H1 (cell line): Measurements from ENCODE around the gene CKAP4. TPM values are rescaled to one million over a fixed set of nuclear protein-coding genes. Genes with fewer than 3 reads are reported as not detected.

Source experiments
- CTCF ChIA-PET: fragments of 300-600 bp; sonication (Branson Sonifier 250); formaldehyde crosslinking; loops from one replicate; lab custom pipeline; 2021; ENCODE audit not compliant: partially characterized antibody; lab: Charles Lee
- POLR2A ChIA-PET: fragments of 300-600 bp; sonication (Branson Sonifier 250); formaldehyde crosslinking; loops from one replicate; lab custom pipeline; 2021; ENCODE audit warnings: inconsistent platforms; ENCODE audit not compliant: partially characterized antibody; lab: Charles Lee
- DNase-seq, 2 experiments: peaks; one replicate each; pipeline versions ENCODE4 v3.0.0 to v3.0.0-alpha.2; 2010 to 2022; ENCODE audit warnings: low spot score in 2 of 2, low read depth in 1 of 2, mixed read lengths in 1 of 2
- FAIRE-seq: peaks from 2 replicates; lab custom pipeline; 2011; peaks lifted over from hg19 to GRCh38; lab: Jason Lieb, UNC
- H2AFZ ChIP-seq: 2 replicates; pipeline ENCODE4 v1.8.1; 2012; ENCODE audit warnings: low read length, inconsistent platforms
- H2AK5ac ChIP-seq: 2 replicates; pipeline ENCODE4 v1.6.1; 2013; ENCODE audit warnings: low read depth, low read length
- H2BK120ac ChIP-seq: replicated peaks from 2 replicates; pipeline ENCODE3; 2013; ENCODE audit warnings: low read depth, low read length, inconsistent platforms
- H2BK12ac ChIP-seq: 2 replicates; pipeline ENCODE4 v1.6.1; 2013; ENCODE audit warnings: low read depth, low read length
- H2BK15ac ChIP-seq: 2 replicates; pipeline ENCODE4 v1.6.1; 2013; ENCODE audit warnings: low read length
- H2BK20ac ChIP-seq: 2 replicates; pipeline ENCODE4 v1.6.1; 2013; ENCODE audit warnings: low read length
- H2BK5ac ChIP-seq: 2 replicates; pipeline ENCODE4 v1.6.1; 2013; ENCODE audit warnings: low read depth, low read length
- H3K14ac ChIP-seq: 2 replicates; pipeline ENCODE4 v1.6.1; 2013; ENCODE audit warnings: inconsistent platforms; ENCODE audit not compliant: insufficient read length
- H3K18ac ChIP-seq: 2 replicates; pipeline ENCODE4 v1.6.1; 2013; ENCODE audit warnings: low read length; ENCODE audit errors: extremely low read depth
- H3K23ac ChIP-seq: 2 replicates; pipeline ENCODE4 v1.6.1; 2013; ENCODE audit warnings: inconsistent platforms; ENCODE audit not compliant: insufficient read length
- H3K23me2 ChIP-seq: 2 replicates; pipeline ENCODE4 v1.6.1; 2013; ENCODE audit warnings: low read depth, low read length
- H3K27ac ChIP-seq: 2 replicates; pipeline ENCODE4 v1.6.1; 2011; ENCODE audit warnings: low read depth, low read length, inconsistent platforms
- H3K27me3 ChIP-seq, 4 experiments: replicated peaks in 1 of 4; 1 replicate in 1 of 4; 2 replicates in 3 of 4; pipeline versions ENCODE4 v1.6.1 to v1.8.1; 2011 to 2013; ENCODE audit warnings: low read length in 3 of 4, mild to moderate bottlenecking in 3 of 4, inconsistent platforms in 2 of 4, mixed read lengths in 2 of 4, moderate library complexity in 1 of 4; ENCODE audit not compliant: control insufficient read depth in 3 of 4, insufficient read depth in 3 of 4; ENCODE audit errors: extremely low read depth in 1 of 4
- H3K36me3 ChIP-seq, 4 experiments: 2 replicates each; pipeline versions ENCODE4 v1.6.1 to v1.8.1; 2011 to 2013; ENCODE audit warnings: mild to moderate bottlenecking in 4 of 4, low read length in 3 of 4, moderate library complexity in 2 of 4, control low read depth in 1 of 4, inconsistent platforms in 1 of 4; ENCODE audit not compliant: insufficient read depth in 4 of 4, control insufficient read depth in 2 of 4
- H3K4ac ChIP-seq: replicated peaks from 2 replicates; pipeline ENCODE3; 2013; ENCODE audit warnings: low read length, low read depth, mixed read lengths, inconsistent platforms; ENCODE audit not compliant: insufficient read length
- H3K4me1 ChIP-seq, 4 experiments: replicated peaks in 1 of 4; 1 replicate in 1 of 4; 2 replicates in 3 of 4; pipeline versions ENCODE4 v1.6.1 to v1.8.1; 2011 to 2013; ENCODE audit warnings: low read length in 3 of 4, inconsistent platforms in 2 of 4, mixed read lengths in 1 of 4; ENCODE audit not compliant: insufficient read depth in 4 of 4, control insufficient read depth in 3 of 4
- H3K4me2 ChIP-seq, 2 experiments: 2 replicates each; pipeline versions ENCODE4 v1.6.1 to v1.8.1; 2011 to 2013; ENCODE audit warnings: low read depth in 2 of 2, low read length in 2 of 2, control low read depth in 1 of 2, inconsistent platforms in 1 of 2, mild to moderate bottlenecking in 1 of 2; ENCODE audit not compliant: insufficient read depth in 1 of 2
- H3K4me3 ChIP-seq, 4 experiments: fragments of 200-600, 300-600 bp in 1 of 4; sonication (generic), shearing (Covaris generic), sonication (Bioruptor Twin) in 1 of 4; 2 replicates each; pipeline versions ENCODE4 v1.5.1 to v1.8.1; 2011 to 2016; ENCODE audit warnings: low read length in 4 of 4, low read depth in 3 of 4, control low read depth in 2 of 4, inconsistent platforms in 2 of 4, mild to moderate bottlenecking in 2 of 4, mixed read lengths in 1 of 4, moderate library complexity in 1 of 4; ENCODE audit not compliant: insufficient read depth in 2 of 4; ENCODE audit errors: extremely low read depth in 1 of 4
- H3K56ac ChIP-seq: replicated peaks from 2 replicates; pipeline ENCODE3; 2013; ENCODE audit warnings: low read depth, mild to moderate bottlenecking, mixed read lengths, low read length, inconsistent platforms; ENCODE audit not compliant: insufficient read length
- H3K79me1 ChIP-seq: 2 replicates; pipeline ENCODE4 v1.6.1; 2013; ENCODE audit warnings: low read depth, low read length, control low read depth
- H3K79me2 ChIP-seq, 2 experiments: 2 replicates each; pipeline versions ENCODE4 v1.6.1 to v1.8.1; 2012 to 2013; ENCODE audit warnings: low read length in 2 of 2, mild to moderate bottlenecking in 2 of 2, inconsistent platforms in 1 of 2; ENCODE audit not compliant: insufficient read depth in 2 of 2, control insufficient read depth in 1 of 2
- H3K9ac ChIP-seq, 4 experiments: replicated peaks in 1 of 4; 1 replicate in 1 of 4; 2 replicates in 3 of 4; pipeline versions ENCODE4 v1.6.1 to v1.8.1; 2011 to 2013; ENCODE audit warnings: low read depth in 3 of 4, low read length in 3 of 4, control low read depth in 2 of 4, mild to moderate bottlenecking in 2 of 4, moderate library complexity in 2 of 4, inconsistent platforms in 1 of 4; ENCODE audit errors: extremely low read depth in 1 of 4
- H3K9me3 ChIP-seq, 2 experiments: 2 replicates each; pipeline versions ENCODE4 v1.6.1 to v1.8.1; 2012 to 2013; ENCODE audit warnings: mild to moderate bottlenecking in 2 of 2, moderate library complexity in 2 of 2, control low read depth in 1 of 2, inconsistent platforms in 1 of 2, low read depth in 1 of 2, low read length in 1 of 2, mixed read lengths in 1 of 2; ENCODE audit not compliant: insufficient read depth in 2 of 2
- H4K20me1 ChIP-seq, 2 experiments: replicated peaks in 1 of 2; 2 replicates each; pipeline versions ENCODE3 to v1.8.1; 2011 to 2013; ENCODE audit warnings: inconsistent platforms in 2 of 2, low read length in 2 of 2, mild to moderate bottlenecking in 1 of 2; ENCODE audit not compliant: insufficient read depth in 2 of 2, control insufficient read depth in 1 of 2
- H4K5ac ChIP-seq: 2 replicates; pipeline ENCODE4 v1.6.1; 2013; ENCODE audit warnings: low read length, low read depth, mixed read lengths, inconsistent platforms; ENCODE audit not compliant: insufficient read length
- H4K8ac ChIP-seq: 2 replicates; pipeline ENCODE4 v1.8.0; 2013; ENCODE audit warnings: mild to moderate bottlenecking, moderate library complexity, low read length, inconsistent platforms; ENCODE audit not compliant: insufficient read depth; ENCODE audit errors: extremely low read depth
- H4K91ac ChIP-seq: replicated peaks from 2 replicates; pipeline ENCODE3; 2013; ENCODE audit warnings: low read length, mixed read lengths, inconsistent platforms; ENCODE audit not compliant: insufficient read length
- BCL11A ChIP-seq, 2 experiments: IDR thresholded peaks; one replicate each; pipeline ENCODE4 v1.6.1; 2011; ENCODE audit warnings: low read depth in 2 of 2, low read length in 2 of 2, mild to moderate bottlenecking in 2 of 2
- CBX8 ChIP-seq: fragments of 300-800, 300-1000 bp; sonication (generic); IDR thresholded peaks from 2 replicates; pipeline ENCODE4 v1.7.1; 2016; ENCODE audit warnings: low read depth, low read length, borderline replicate concordance
- CREB1 ChIP-seq: IDR thresholded peaks from 2 replicates; pipeline ENCODE4 v1.6.1; 2012; ENCODE audit warnings: inconsistent platforms
- CTCF ChIP-seq, 3 experiments: IDR thresholded peaks; 1 replicate in 2 of 3; 2 replicates in 1 of 3; pipeline versions ENCODE4 v1.5.1 to v1.6.1; 2011; ENCODE audit warnings: low read length in 3 of 3, mild to moderate bottlenecking in 3 of 3, inconsistent platforms in 2 of 3, low read depth in 1 of 3, moderate library complexity in 1 of 3; ENCODE audit not compliant: insufficient read depth in 1 of 3; ENCODE audit errors: control extremely low read depth in 1 of 3
- GABPA ChIP-seq: IDR thresholded peaks from 2 replicates; pipeline ENCODE4 v1.6.1; 2011; ENCODE audit warnings: mild to moderate bottlenecking, low read length, moderate library complexity, borderline replicate concordance; ENCODE audit not compliant: insufficient read depth
- NANOG ChIP-seq: IDR thresholded peaks from 2 replicates; pipeline ENCODE4 v1.6.1; 2011; ENCODE audit warnings: low read length, low read depth, mild to moderate bottlenecking, inconsistent platforms; ENCODE audit not compliant: insufficient read depth, poor library complexity, severe bottlenecking
- RBBP5 ChIP-seq: IDR thresholded peaks from 2 replicates; pipeline ENCODE4 v1.7.1; 2012; ENCODE audit warnings: low read depth, mild to moderate bottlenecking, inconsistent platforms, low read length, moderate library complexity, borderline replicate concordance
- RFX5 ChIP-seq: IDR thresholded peaks from 2 replicates; pipeline ENCODE4 v1.6.1; 2011; ENCODE audit warnings: low read depth, low read length, improper control_type of control experiment, borderline replicate concordance
- SUZ12 ChIP-seq: fragments of 200-600 bp; sonication (generic); IDR thresholded peaks from 2 replicates; pipeline ENCODE4 v1.6.1; 2012; ENCODE audit warnings: mild to moderate bottlenecking, inconsistent platforms, low read length, moderate library complexity, mixed read lengths
- TAF7 ChIP-seq: optimal IDR thresholded peaks from 2 replicates; pipeline ENCODE3; 2011; ENCODE audit warnings: low read depth, mild to moderate bottlenecking, inconsistent platforms, low read length, moderate library complexity, borderline replicate concordance
- WGBS, 2 experiments: shearing (Covaris generic) in 1 of 2; methylation state at CpG; one replicate each; pipeline versions ENCODE4 v1.1.6 to v1.1.7; 2013 to 2015; ENCODE audit warnings: low lambda C conversion rate in 2 of 2, mixed read lengths in 2 of 2, inconsistent platforms in 1 of 2, low coverage in 1 of 2, missing lambda C conversion rate in 1 of 2; ENCODE audit not compliant: insufficient replicate concordance in 2 of 2, insufficient coverage in 1 of 2, insufficient read length in 1 of 2; ENCODE audit errors: extremely low coverage in 1 of 2, missing lambda C conversion rate in 1 of 2; 5-methylcytosine and 5-hydroxymethylcytosine counted together
- polyA plus RNA-seq, 7 experiments: library from polyadenylated mRNA; depleted of rRNA in 3 of 7; stranded (reverse) in 5 of 7; unstranded in 2 of 7; fragments of >200 nt in 5 of 7; fragments of 200-250 nt in 2 of 7; gene quantifications; 1 replicate in 5 of 7; 2 replicates in 1 of 7; 4 replicates in 1 of 7; pipeline versions ENCODE4 v1.2.1 to v1.2.3, GENCODE V29; 2011 to 2013; ENCODE audit warnings: missing spikeins in 2 of 7, mixed read lengths in 2 of 7
- total RNA-seq: library from RNA; stranded (reverse); fragmentation: NEBNext Ultra II Directional; extraction: Animal tissue kit (Norgen Biotek cat#: 25700); gene quantifications from 2 replicates; pipeline ENCODE4 v1.2.1, GENCODE V29; 2021

Gene CKAP4
- total and polyA plus RNA-seq, 2 of the 8 experiments (the other 6 are each of a cell fraction or from before 2014, with no cell fraction given) = 35.8 to 80.7 TPM

- WGBS, 2 experiments = 91% methylated on average over 5 of the region's 5 CpGs; no CpG with 5 or more reads in 1 of the 2 experiments
- H3K4ac ChIP-seq = no peak overlapping the region
- H3K36me3 ChIP-seq = no peaks in the 10 kb centered on the region
- TF ChIP-seq CBX8 (no peak), NANOG (no peak), BCL11A (IDR thresholded peaks at IDR 0.05; ENCODE audit: low read depth in 2 of 2, low read length in 2 of 2) (no peak), GABPA (no peak), TAF7 (no peak), RBBP5 (no peak), CREB1 (no peak), SUZ12 (no peak), RFX5 (no peak), CTCF (IDR thresholded peaks at IDR 0.05; ENCODE audit: control extremely low read depth in 1 of 3, insufficient read depth in 1 of 3, low read depth in 1 of 3, low read length in 3 of 3) (no peak)
- TF ChIP-seq, all 59 proteins: peak for 0
- Histone ChIP-seq H3K4me1 (no peaks in the 10 kb centered on the region), H3K79me2 (no peaks in the 10 kb centered on the region), H3K79me1 (no peaks in the 10 kb centered on the region), H2BK12ac (no peak overlapping the region), H3K9me3 (no peaks in the 10 kb centered on the region), H4K5ac (no peak overlapping the region), H3K27ac (no peak overlapping the region), H3K27me3 (no peaks in the 10 kb centered on the region), H4K91ac (no peak overlapping the region), H2BK15ac (no peak overlapping the region), H4K20me1 (no peaks in the 10 kb centered on the region), H3K18ac (no peak overlapping the region), H3K56ac (no peak overlapping the region), H3K9ac (no peak overlapping the region), H2AK5ac (no peak overlapping the region), H2AFZ (no peak overlapping the region), H3K23ac (no peak overlapping the region), H2BK20ac (no peak overlapping the region), H3K23me2 (no peaks in the 10 kb centered on the region), H2BK5ac (no peak overlapping the region), H3K4me2 (no peak overlapping the region), H3K14ac (no peak overlapping the region), H2BK120ac (no peak overlapping the region), H4K8ac (no peak overlapping the region), H3K4me3 (no peak overlapping the region)
- ChIA-PET CTCF (interaction anchor here (0.9 to 3.0 kb wide), 3 partner anchors 10 to 215 kb away, joined by 3 to 14 read pairs (median 4); no protein-coding TSS in a partner anchor), POLR2A (no interaction called here)
- DNase-seq (no peak), FAIRE-seq (no peak)
Measured at GRCh38 chr12:106195621-106196027, 52.2 kb downstream of the CKAP4 start.
